ENCODE data around the gene CASP4. TPM values are rescaled to one million over a fixed set of nuclear protein-coding genes. Genes with fewer than 3 reads are reported as not detected.

The CASP4 gene
- total RNA-seq (100 to 1,000 TPM in 2 of 5 donors, 10 to 100 TPM in 2, 1 to 10 TPM in 1; 8.1 to 163 (median 71.2) TPM), polyA plus RNA-seq (10 to 100 TPM; 59.3 to 96.1 (median 65.3) TPM)
- long read RNA-seq, donor 1, partial matches to known transcripts, result 0 of 6 reads
- long read RNA-seq, donor 1, other reads (novel, unspliced or antisense), result 0 of 6 reads
- long read RNA-seq, donor 2, transcript CASP4-203 (9 exons, 2,158 nt), result major isoform, 11 of 13 reads
- long read RNA-seq, donor 2, partial matches to known transcripts, result 0 of 13 reads
- long read RNA-seq, donor 2, other reads (novel, unspliced or antisense), result 0 of 13 reads
- long read RNA-seq, donor 3, transcript CASP4-203 (9 exons, 2,158 nt), result major isoform, 5 of 8 reads
- long read RNA-seq, donor 3, partial matches to known transcripts, result 0 of 8 reads
- long read RNA-seq, donor 3, other reads (novel, unspliced or antisense), result 0 of 8 reads
- long read RNA-seq, donor 4, partial matches to known transcripts, result 0 of 3 reads
- long read RNA-seq, donor 4, other reads (novel, unspliced or antisense), result 0 of 3 reads
- long read RNA-seq, donor 5, partial matches to known transcripts, result 0 of 8 reads
- long read RNA-seq, donor 5, other reads (novel, unspliced or antisense), result 0 of 8 reads
- long read RNA-seq, donor 6, transcript CASP4-203 (9 exons, 2,158 nt), result major isoform, 22 of 31 reads
- long read RNA-seq, donor 6, partial matches to known transcripts, result 0 of 31 reads
- long read RNA-seq, donor 6, other reads (novel, unspliced or antisense), result 0 of 31 reads
- long read RNA-seq, donor 7, partial matches to known transcripts, result 0 of 6 reads
- long read RNA-seq, donor 7, other reads (novel, unspliced or antisense), result 0 of 6 reads
- long read RNA-seq, donor 8, partial matches to known transcripts, result 0 of 8 reads
- long read RNA-seq, donor 8, other reads (novel, unspliced or antisense), result 0 of 8 reads
- long read RNA-seq, donor 9, transcript CASP4-208 (3 exons, 481 nt), result major isoform, 5 of 8 reads
- long read RNA-seq, donor 9, partial matches to known transcripts, result 0 of 8 reads
- long read RNA-seq, donor 9, other reads (novel, unspliced or antisense), result 0 of 8 reads
- long read RNA-seq, donor 10, partial matches to known transcripts, result 0 of 1 reads
- long read RNA-seq, donor 10, other reads (novel, unspliced or antisense), result 0 of 1 reads

- 0 to 1% (median 0%) methylated on average over 4 of the region's 4 CpGs for WGBS, 5 donors
- Histone ChIP-seq H3K4me3 (peak within 1 kb of the TSS; percentile 52 to 61 (median 54)), H3K36me3 (peaks cover 0 to 6% (median 0%) of the 10 kb centered on the region in 4 donors), H3K27ac (peak within 1 kb of the TSS; percentile 65 to 93 (median 88)), H3K4me1 (peaks cover 18 to 36% (median 26%) of the 10 kb centered on the region in 4 donors), H3K9me3 (peaks cover 0 to 12% (median 7%) of the 10 kb centered on the region in 4 donors), H3K27me3 (no peaks in the 10 kb centered on the region)
- DNase-seq, result peak in 1 of 2 donors; percentile 87
- intact Hi-C loops (cut with DNase I; ENCODE audit: low total_unique reads), result no loop called here
- TF ChIP-seq CTCF (IDR thresholded peaks at IDR 0.05) (no peak), POLR2AphosphoS5 (IDR thresholded peaks at IDR 0.05) (peak; percentile 57 to 93 (median 87))
Observed at GRCh38 chr11:104968355-104968855, at the start of gene CASP4. TSS of gene CASP4 (minus strand) at chr11:104968574. CDS start at chr11:104968525, 49 bp downstream.

GRCh38 chr11:105007463-105007862, 39.1 kb upstream of the CASP4 start:
- DNase-seq, result no peak
- Histone ChIP-seq H3K27ac (no peak overlapping the region), H3K4me3 (no peak overlapping the region), H3K27me3 (no peaks in the 10 kb centered on the region), H3K4me1 (no peaks in the 10 kb centered on the region), H3K9me3 (no peaks in the 10 kb centered on the region), H3K36me3 (no peaks in the 10 kb centered on the region)
- intact Hi-C loops (cut with DNase I; ENCODE audit: low total_unique reads), result no loop called here
- TF ChIP-seq EP300 (IDR thresholded peaks at IDR 0.05) (no peak), CTCF (IDR thresholded peaks at IDR 0.05) (no peak), POLR2AphosphoS5 (IDR thresholded peaks at IDR 0.05) (no peak), POLR2A (IDR thresholded peaks at IDR 0.05) (no peak)

GRCh38 chr11:105005451-105005845, 37.1 kb upstream of the CASP4 start:
- Histone ChIP-seq H3K9me3 (no peaks in the 10 kb centered on the region), H3K4me1 (no peaks in the 10 kb centered on the region), H3K27me3 (no peaks in the 10 kb centered on the region), H3K27ac (no peak overlapping the region), H3K36me3 (no peaks in the 10 kb centered on the region), H3K4me3 (no peak overlapping the region)
- intact Hi-C loops (cut with DNase I; ENCODE audit: low total_unique reads), result no loop called here
- DNase-seq, result no peak
- TF ChIP-seq POLR2A (IDR thresholded peaks at IDR 0.05) (no peak), EP300 (IDR thresholded peaks at IDR 0.05) (no peak), POLR2AphosphoS5 (IDR thresholded peaks at IDR 0.05) (no peak), CTCF (IDR thresholded peaks at IDR 0.05) (no peak)
- WGBS, 5 donors, result 74 to 90% (median 80%) methylated on average over 3 of the region's 3 CpGs

- Histone ChIP-seq H3K27ac (no peak overlapping the region), H3K27me3 (no peaks in the 10 kb centered on the region), H3K9me3 (no peaks in the 10 kb centered on the region), H3K4me1 (no peaks in the 10 kb centered on the region), H3K4me3 (no peak overlapping the region), H3K36me3 (no peaks in the 10 kb centered on the region)
- intact Hi-C loops (cut with DNase I; ENCODE audit: low total_unique reads), result no loop called here
- no peak for TF ChIP-seq CTCF (IDR thresholded peaks at IDR 0.05)
- TF ChIP-seq POLR2AphosphoS5 (IDR thresholded peaks at IDR 0.05), result no peak
- no peak for TF ChIP-seq EP300 (IDR thresholded peaks at IDR 0.05)
- TF ChIP-seq POLR2A (IDR thresholded peaks at IDR 0.05), result no peak
- WGBS, 5 donors, result 64 to 85% (median 79%) methylated on average over 3 of the region's 3 CpGs
- DNase-seq, result no peak
Observed at GRCh38 chr11:105004021-105004420, 35.6 kb upstream of the CASP4 start.

All from stomach (tissue), 19 donors.